Amygdala (tissue), 56 donors: Measurements from ENCODE around the gene ATP11B.

Experiments used
- DNase-seq, 56 donors: peaks; one replicate each; lab custom pipeline; 2025; lab: John Stamatoyannopoulos, UW

Gene ATP11B

GRCh38 chr3:182906036-182906435 lies 112.7 kb downstream of the ATP11B start:
- DNase-seq: no peak

DNA sequence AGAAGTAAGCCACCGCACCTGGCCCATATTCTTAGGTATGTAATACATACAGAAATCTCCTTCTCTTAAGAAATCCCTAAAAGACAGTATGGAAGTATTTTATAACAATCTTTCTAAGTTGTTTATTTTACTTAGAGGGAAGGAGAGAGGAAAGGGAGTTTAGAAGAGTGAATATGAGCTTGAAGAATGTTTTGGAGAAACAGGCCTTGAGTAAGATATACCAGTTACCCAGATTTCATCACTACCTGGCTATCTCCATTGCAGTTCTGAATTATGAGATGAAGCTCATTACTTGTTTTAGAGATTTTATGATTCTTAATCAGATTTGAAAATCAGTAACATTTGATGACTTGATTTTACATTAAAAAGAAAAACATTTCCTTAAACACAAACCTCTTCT lies 115.2 kb downstream of the ATP11B start:
- no peak for DNase-seq

- DNase-seq: no peak
Observed at GRCh38 chr3:182909318-182910040, 116.2 kb downstream of the ATP11B start.

DNA sequence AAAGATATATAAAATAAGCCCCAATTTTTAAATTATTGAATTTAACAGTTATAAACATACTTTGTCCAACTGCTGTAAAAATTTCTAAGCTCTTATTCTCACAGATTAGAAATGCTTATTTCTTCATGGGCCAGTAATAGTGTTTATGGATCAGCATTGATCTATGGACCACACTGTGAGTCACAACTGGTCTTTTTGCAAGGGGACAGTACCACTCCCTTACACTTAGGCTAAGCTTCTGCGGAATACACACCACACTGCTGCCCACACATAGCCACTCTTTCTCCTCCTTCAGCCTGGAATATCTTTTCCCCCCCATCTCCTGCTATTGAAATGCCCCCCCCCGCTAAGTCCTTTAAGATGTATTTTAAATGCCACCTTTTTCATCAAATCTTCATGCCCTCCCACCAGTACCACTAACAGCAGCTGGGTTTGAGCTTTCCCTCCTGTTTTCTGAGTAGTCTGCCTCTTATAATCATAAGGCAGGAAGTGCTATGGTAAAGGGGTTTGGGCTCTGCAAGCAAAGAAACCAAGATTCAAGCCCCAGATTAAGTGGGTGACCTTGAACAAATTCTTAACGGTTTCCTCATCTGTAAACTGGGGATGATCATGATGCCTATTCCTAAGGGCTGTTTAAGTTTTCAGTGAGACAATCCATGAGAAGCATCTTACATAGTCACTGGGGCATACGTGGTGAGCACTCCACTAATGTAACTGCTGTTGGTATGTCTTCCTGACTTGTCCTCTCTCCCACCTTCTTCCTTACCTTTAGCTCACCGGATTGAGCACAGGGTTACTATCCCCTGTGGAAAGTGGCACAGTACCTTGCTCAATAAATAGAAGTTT lies 117.9 kb downstream of the ATP11B start:
- no peak for DNase-seq

DNA sequence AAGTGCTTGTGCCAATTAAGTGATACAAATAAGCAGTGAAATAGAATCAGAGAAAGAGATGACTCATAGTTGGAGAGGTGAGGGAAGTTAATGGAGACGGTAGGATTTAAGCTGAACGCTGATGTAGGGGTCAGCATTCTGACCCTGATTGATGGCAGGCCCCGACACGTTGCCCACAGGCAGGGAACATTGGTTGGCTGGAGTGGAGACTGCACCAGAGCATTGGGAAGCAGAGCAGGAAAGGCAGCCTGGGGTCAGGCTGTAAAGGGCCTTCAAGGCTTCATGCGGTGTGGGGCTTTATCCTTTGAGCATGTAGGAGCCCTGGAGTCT lies 118.4 kb downstream of the ATP11B start:
- DNase-seq: no peak

- peak in 10 of 56 donors; percentile 2 to 60 (median 22) for DNase-seq
Observed at GRCh38 chr3:182912474-182912873, 119.2 kb downstream of the ATP11B start.

- no peak for DNase-seq
Observed at GRCh38 chr3:182913889-182914288, 120.6 kb downstream of the ATP11B start.

DNA sequence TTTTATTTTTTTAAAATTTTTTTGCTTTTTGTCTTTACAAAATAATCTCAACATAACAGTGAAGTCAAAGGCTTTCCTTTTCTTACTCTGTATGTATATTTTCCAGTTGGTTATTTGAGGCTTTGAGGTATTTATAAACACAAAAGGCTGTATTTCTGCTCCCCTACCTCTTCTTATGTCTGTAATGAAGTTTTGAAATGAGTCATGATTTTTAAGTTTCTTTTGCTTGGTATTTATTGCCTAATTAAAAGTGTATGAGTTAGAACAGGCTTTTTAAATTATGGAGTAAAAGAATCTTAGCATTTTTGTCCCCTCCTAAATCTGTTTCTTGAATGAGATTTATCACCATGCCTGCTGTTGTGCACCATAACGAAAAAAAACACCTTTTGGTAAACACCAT lies 121.0 kb downstream of the ATP11B start:
- no peak for DNase-seq

DNA sequence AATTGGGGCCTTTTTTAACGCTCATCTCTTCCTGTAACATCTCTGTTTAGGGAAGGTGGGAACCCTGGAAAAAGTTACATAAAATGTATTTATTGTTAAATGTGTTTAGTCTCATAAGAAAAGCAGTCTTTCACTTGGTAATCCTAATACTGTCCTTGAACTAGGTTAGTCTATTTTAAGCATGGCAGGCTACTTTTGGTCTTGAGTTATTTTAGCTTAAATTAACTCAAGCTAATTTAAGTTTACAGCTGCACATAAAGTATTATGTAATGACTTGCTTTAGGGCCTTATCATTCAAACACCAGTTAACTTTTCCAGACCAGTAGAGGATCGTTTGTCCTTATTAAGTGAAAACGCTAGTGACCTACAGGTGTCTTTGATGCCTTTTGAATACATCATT lies 123.8 kb downstream of the ATP11B start:
- DNase-seq: no peak

DNA sequence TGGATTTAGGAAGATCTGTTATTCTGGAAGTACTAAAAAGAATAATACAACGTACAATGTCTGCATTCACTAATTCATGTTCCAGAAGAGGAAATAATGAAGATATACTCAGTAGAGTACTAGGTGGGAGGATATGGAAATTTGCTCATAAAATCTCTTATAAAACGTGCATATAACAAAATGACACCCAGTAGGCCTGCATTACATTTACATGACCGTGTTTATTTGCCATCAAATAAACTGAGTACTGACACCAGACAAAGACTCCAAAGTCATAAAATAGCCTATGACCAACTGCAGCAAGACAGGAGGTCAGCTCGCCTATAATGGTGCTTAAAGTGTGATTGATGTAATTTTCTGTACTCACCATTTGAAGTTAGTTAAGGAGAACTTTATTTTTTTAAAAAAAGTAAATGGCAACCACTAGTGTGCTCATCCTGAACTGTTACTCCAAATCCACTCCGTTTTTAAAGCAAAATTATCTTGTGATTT lies 126.6 kb downstream of the ATP11B start:
- no peak for DNase-seq

GRCh38 chr3:182920515-182921084 lies 127.3 kb downstream of the ATP11B start:
- DNase-seq: no peak

DNA sequence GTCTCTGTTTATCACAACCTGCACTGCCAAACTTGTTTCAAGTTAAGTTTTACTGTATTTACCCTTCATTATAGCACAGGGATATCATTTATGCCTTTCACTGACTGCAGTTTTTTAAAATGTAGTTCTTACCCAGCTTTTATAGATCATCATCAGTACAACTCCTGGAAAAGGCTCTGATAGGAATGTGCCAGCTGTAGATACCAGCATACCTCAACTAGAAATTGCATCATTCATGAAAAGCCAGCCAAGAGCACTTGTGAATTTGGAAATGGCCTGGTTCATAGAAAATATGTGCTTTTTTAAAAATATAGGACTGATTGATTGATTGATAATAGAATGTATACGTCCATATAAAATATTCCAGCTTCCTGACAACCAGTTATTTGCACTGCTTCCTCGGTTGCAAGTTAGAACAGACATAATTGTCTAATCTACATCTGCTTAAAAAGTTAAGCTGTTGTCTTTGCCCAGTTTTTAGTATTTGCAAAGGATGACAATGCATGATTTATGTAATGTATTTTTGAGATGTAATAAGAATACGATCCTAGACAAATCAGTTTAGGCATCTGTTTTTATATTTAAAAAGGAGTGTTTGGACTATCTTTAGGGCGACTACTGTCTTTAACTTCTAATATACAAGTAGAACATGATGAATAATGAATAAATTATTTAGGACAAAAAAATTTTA lies 128.5 kb downstream of the ATP11B start:
- DNase-seq: no peak

DNA sequence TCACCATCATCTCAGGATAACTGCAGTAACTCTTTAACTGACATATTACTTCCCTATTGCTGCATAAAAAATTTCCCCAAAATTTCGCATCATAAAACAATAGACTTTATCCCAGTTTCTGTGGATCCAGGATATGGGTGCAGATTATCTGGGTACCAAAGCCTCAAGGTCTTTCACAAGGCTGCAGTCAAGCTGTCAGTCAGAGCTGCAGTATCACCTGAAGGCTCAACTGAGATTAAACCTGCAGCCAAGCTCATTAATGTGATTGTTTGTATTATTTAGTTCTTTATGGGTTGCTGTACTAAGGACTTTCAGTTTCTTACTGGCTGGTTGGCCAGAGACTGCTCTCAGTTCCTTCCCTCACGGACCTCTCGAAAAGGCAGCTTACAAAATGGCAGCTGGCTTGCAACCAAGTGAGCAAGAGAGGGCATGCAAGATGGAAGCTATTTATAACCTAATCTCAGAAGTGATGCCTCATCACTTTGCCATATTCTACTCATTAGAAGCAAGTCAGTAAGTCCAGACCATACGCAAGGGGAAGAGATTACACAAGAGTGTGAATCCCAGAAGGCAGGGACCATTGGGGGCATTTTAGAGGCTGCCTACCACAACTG lies 132.1 kb downstream of the ATP11B start:
- no peak for DNase-seq

- no peak for DNase-seq
Observed at GRCh38 chr3:182925944-182926337, 132.6 kb downstream of the ATP11B start.

- no peak for DNase-seq
Observed at GRCh38 chr3:182935803-182936202, 142.5 kb downstream of the ATP11B start.

- no peak for DNase-seq
Observed at GRCh38 chr3:182936239-182936917, 143.1 kb downstream of the ATP11B start.

GRCh38 chr3:182936918-182937285 lies 143.6 kb downstream of the ATP11B start:
- no peak for DNase-seq

DNA sequence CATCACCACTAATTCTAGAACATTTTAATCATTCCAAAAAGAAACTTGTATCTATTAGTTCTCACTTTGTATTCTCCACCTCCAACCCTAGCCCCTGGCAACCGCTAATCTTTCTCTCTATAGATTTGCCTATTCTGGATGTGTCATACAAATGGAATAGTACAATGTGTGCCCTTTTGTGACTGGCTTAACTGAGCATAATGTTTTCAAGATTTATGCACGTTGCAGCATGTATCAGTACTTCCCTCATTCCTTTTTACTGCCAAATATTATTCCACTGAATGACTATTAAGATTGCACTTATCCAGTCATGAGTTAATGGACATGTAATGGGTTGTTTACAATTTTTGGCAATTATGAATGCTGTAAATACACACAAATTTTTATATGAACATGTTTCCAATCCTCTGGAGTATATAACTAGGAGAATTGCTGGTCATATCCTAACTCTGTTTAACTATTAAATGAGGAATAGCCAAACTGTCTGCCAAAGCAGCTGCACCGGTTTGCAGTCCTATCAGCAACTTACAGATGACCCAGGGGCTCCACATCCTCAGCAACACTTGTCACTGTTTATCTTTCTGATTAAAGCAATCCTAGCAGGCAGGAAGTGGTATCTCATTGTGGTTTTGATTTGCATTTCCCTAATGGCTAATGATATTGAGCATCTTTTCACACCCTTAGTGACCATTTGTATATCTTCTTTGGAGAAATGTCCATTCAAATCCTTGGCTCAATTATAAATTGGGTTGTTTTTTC lies 144.2 kb downstream of the ATP11B start:
- DNase-seq: no peak

GRCh38 chr3:182940266-182940808 lies 147.0 kb downstream of the ATP11B start:
- DNase-seq: no peak
